C4-2B (cell line): Measurements from ENCODE around the gene HEPACAM.

Experiments used
- CTCF ChIP-seq: fragments of 450-650 bp; conservative IDR thresholded peaks from 2 replicates; pipeline ENCODE4 v1.5.1; 2017; ENCODE audit warnings: mild to moderate bottlenecking
- ZFX ChIP-seq: fragments of 450-650 bp; IDR thresholded peaks from 2 replicates; pipeline ENCODE4 v1.6.1; 2017

GRCh38 chr11:124880290-124880611 is 55.6 kb downstream of the HEPACAM start:
- TF ChIP-seq CTCF = no peak
- TF ChIP-seq ZFX = no peak
